T follicular helper cell (primary cell): Measurements from ENCODE around the gene HSPB8.
"Not testable (repeated sequence)": the region's sequence is repeated elsewhere in the genome, so short reads cannot be mapped to it uniquely, and the experiment has no call there.

Source experiments
- DNase-seq: peaks from one replicate; pipeline ENCODE4 v3.0.0-alpha.2; 2020; ENCODE audit warnings: low read depth

The HSPB8 gene

DNA sequence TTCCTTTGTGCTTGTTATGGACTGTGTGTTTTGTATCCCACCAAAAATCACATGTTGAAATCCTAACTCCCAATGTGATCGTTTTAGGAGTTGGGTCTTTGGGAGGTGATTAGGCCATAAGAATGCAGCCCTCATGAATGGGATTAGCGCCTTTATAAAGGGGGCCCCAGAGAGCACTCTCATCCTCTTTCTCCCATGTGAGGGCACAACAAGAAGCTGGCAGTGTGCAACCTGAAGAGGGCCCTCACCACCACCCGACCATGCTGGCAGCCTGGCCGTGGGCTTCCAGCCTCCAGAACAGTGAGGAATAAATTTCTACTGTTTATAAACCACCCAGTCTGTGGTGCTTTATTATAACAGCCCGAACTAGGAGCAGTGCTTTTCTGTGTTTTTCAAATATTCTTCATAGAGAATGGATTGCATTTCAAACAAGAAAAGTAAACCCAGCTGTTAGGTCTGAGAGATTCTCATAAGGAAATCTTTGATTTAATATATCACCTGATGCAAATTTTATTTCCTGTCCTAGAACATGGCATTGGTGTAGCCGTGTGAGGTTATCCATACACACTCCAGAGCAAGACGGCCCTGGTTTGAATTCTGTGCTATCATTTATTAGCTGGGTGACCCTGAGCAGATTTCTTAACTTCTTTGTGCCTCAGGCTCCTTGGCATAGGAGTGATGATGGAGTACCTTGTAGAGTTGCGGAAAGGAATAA is 27.8 kb downstream of the HSPB8 start:
- DNase-seq = no peak

GRCh38 chr12:119207063-119207560 is 28.4 kb downstream of the HSPB8 start:
- no peak for DNase-seq

- no peak for DNase-seq
Observed at GRCh38 chr12:119208626-119209061, 29.9 kb downstream of the HSPB8 start.

GRCh38 chr12:119211884-119212283 is 33.2 kb downstream of the HSPB8 start:
- DNase-seq = no peak

DNA sequence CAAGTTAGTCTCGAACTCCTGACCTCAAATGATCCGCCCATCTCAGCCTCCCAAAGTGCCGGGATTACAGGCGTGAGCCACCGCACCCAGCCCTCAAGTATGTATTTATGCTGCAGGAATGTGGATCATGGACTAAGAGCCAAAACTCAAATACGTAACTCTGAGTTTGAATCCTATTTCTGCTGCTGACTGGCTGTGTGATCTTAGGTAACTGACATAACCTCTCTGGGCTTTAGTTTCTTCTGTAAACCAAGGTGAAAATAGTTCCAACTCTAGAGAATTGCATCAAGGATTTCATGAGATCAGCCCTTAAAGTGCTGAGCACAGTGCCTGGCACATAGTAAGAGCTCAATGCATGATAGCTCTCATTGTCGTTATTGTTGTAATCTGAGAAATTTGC is 37.4 kb downstream of the HSPB8 start:
- no peak for DNase-seq

GRCh38 chr12:119218875-119219274 is 40.1 kb downstream of the HSPB8 start:
- not testable (repeated sequence) for DNase-seq

DNA sequence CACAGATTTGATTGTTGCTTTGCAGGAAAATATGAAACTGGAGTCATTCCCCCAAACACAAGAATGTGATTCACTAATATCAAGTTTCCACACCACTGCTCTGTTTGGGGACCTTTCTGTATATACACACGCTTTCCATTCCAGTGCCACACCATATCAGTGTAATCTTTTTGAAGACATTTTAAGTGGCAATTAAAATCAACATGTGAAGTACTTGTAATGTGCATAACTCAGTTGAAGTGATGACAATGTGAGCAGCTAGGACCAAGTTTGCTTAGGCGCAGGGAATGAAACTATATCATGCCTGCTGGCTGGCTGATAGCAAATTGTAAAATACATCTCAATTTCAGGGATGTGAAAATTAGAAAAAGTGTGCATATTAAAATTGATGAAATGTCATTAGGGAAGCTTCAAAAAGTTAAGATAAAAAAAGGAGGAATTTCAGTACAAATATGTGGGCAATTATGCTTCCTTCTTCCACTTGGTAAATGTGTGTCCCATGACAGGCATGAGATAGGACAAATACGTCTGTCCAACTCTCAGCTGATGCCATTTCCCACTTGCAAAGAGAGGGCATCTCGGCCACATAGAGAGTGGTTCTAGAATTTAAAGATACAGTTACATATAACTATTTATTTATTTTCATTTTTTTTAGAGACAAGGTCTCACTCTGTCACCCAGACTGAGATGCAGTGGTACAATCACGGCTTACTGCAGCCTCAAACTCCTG is 43.7 kb downstream of the HSPB8 start:
- no peak for DNase-seq

- no peak for DNase-seq
Observed at GRCh38 chr12:119225454-119225853, 46.7 kb downstream of the HSPB8 start.

DNA sequence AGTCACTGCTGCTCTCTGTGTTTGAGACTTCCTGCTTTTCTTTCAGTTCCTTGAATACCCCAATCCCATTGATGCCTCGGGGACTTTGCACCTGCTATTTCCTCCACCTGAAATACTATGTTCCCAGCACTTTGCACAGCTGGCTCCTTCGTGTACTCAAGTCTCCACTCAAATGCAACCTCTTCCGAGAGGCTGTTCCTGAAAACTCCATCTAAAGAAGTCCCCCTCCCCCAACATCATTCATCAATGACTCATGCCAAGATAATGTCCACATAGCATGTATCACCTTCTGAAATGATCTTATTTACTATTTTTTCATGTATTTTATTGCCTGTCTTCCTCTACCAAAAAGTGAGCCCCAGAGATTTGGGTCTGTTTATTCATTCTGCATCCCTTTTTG is 48.6 kb downstream of the HSPB8 start:
- DNase-seq = no peak

DNA sequence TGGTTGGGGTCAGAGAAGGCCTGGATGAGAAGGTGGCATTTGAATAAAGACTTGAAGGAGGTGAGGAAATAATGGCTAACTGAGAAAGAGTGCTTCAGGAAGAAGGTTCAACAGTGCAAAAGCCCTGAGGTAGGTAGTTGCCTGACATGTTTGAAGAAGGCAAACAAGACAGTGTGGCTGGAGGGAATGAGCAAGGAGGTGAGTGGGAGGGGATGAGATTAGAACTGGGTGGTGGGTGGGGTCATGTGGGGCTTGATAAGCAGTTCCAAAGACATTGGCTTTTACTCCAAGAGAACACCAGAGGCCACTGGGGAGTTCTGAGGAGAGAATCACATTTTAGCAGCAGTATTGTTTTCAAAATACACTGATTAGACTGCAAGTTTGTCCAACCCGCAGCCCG is 50.5 kb downstream of the HSPB8 start:
- DNase-seq = no peak

DNA sequence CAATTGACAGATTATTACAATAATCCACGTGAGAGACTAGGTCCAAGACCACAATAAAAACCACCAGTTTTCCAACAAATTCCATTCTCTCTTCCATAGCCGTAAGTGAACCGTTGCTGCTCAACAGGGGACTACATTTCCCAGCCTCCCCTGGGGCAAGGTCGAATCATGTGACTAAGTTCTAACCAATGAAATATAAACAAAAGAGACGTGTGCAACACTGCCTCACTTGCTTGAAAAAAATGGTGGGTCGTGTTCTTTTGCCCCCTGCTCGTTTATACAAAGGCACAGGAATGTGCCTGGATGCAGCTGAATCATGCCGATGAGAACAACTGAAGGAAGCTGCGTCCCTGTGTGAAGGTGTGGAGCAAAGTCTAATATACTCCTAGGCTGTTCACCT is 51.1 kb downstream of the HSPB8 start:
- DNase-seq = no peak

DNA sequence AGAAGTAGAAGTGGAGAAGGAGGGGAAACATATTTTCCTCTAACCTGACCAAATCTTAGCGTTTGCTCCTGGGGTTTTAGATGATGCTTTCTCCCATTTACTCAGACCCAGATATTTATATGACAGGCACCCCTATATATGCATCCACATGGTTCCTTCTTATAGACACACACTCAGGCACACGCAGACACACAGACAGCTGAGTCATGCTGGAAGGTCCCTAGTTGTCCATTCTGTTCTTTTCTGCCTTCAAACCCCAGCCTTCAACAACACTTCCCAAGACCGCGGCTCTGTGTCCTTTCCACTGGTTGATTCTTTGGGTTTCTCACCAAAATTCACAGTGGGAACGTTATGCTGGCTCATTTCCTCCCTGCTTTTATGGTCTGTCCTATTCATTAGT is 52.1 kb downstream of the HSPB8 start:
- DNase-seq = no peak

DNA sequence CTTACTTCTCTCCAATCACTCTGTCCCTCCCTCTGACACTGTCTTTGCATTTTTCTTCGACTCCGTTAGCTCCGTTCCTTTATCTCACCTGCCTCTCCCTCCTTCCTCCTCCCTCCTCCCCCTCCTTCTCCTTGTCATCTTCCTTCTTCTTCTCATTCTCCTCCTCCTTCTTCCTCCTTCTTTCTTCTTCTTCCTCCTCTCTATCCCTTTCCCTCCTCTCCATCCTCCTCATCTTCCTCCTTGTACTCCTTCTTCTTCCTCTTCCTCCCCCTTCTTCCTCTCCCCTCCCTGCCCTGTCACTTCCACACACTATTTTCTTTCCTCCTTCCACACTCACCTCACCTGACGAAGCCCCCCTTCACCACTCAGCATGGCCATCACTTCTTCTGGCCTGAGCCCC is 53.0 kb downstream of the HSPB8 start:
- no peak for DNase-seq

DNA sequence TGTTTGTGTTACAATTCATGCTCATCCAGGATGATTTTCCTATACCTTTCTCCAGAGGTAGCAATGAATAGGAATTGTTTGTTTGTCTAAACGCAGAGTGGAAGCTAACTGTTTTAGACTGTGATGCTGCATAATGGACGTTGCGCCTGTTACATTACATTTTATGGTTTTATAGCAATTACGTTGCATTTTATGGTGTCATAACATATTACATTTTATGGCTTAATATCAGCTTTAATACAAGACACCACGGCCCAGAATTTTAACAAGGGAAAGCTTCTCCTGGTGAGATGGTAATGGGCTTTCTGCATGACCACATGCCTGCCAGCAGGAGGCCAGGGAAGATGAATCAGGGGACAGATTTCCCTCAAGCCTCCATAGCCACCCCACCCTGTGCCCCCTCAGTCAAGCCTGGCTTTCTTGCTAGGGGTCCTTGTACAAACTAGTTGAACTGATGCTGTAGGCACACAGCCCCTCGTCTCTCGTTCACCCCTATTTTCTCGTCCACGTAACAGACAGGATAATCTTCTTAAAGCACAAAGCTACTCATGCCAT is 56.5 kb downstream of the HSPB8 start:
- no peak for DNase-seq

DNA sequence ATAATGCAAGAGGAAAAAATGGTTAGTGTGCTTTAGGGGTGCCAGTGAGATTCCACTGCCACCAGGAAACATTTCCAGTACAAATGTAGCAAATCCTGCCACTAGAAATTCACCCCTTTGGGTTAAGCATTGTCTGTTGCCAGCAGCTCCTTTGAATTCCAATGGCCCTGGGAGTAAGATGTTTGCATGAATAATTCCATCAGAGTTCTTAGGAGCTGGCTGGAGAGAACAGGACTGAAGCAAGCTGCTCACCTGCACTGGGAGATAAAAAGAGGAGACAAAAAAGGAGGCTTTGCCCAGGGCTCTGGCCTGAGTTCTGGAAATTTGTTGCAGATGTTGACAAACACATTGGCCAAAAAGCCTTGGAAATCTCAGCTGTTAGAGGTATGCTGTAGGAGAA is 57.6 kb downstream of the HSPB8 start:
- DNase-seq = no peak

GRCh38 chr12:119239040-119239439 is 60.3 kb downstream of the HSPB8 start:
- no peak for DNase-seq

GRCh38 chr12:119241049-119241448 is 62.3 kb downstream of the HSPB8 start:
- no peak for DNase-seq

DNA sequence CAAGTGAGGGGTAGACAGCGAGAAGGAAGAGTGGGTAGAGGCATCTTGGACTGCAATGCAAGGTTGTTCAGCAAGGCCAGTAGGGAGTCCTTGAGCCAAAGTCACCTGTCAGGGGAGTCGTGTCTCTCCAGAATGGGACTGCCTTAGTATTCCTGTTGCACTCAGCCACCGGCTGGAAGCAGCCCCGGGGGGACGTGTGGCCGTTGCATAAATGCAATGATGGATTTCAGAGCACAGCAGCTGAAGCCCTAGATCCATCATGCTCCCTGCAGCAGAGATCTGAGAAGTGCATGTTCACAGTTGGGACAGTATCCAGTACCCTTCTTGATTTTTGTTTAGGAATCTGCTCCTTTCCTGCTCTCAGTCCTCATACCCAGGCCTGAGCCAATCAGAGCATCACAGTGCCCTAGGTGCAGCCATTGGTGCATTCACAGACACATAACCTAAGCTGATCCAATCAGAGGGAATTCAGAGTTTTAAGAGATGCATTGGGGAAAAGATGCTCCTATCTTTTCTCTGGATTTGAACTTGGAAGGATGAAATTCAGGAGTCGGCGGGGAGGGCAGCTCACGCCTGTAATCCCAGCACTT is 62.9 kb downstream of the HSPB8 start:
- no peak for DNase-seq
